Measurements from ENCODE around the gene GRIN1.

The GRIN1 gene

DNA sequence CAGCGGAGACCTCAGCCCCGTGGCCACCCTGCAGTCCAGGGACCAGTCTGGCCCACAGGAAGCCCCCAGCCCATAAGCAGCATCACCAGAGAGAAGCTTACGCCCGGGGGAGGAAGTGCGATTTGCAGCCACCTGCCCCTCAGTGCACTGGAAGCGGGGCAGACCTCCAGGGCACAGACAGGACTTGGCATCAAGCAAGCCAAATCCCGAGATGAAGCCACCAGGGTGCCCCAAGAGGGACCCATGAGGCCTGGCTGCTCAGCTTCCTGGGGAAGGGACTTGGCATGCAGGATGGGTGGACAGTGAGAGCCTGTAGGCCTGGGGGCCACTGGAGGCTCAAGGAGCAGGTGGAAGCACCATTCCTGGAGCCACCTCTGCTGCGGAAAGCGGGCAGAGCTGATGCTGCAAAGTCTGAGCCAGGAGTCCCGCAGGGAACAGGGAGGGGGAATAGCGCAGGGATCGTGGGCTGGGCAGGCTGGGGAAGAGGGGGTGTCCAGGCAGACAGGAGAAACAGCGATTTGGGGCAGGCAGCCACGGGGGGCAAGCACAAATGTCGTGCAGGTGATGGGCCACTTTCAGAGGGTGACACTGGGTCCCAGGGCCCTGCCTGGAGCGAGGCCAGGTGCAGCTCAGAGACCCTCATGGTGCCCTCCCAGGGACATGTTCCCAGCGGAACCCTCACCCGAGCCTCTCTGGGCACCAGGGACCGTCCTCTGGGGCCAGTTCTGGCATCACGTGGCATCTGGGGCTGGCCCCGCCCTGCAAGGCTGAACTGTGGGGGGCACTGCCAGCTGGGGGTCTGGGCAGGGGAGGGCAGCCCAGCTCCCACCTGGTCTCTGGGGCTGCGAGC, 27.7 kb downstream of the GRIN1 start:
- no peak for DNase-seq

DNA sequence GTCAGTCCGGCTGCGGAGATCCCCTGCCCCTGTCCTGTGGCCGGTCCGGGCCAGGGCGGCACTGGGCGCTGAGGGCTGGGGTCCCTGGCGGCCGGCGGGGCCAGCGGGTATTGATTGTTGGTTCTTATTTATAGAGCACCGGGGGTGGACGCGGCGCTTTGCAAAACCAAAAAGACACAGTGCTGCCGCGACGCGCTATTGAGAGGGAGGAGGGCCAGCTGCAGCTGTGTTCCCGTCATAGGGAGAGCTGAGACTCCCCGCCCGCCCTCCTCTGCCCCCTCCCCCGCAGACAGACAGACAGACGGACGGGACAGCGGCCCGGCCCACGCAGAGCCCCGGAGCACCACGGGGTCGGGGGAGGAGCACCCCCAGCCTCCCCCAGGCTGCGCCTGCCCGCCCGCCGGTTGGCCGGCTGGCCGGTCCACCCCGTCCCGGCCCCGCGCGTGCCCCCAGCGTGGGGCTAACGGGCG, 28.4 kb downstream of the GRIN1 start:
- DNase-seq, result no peak

DNA sequence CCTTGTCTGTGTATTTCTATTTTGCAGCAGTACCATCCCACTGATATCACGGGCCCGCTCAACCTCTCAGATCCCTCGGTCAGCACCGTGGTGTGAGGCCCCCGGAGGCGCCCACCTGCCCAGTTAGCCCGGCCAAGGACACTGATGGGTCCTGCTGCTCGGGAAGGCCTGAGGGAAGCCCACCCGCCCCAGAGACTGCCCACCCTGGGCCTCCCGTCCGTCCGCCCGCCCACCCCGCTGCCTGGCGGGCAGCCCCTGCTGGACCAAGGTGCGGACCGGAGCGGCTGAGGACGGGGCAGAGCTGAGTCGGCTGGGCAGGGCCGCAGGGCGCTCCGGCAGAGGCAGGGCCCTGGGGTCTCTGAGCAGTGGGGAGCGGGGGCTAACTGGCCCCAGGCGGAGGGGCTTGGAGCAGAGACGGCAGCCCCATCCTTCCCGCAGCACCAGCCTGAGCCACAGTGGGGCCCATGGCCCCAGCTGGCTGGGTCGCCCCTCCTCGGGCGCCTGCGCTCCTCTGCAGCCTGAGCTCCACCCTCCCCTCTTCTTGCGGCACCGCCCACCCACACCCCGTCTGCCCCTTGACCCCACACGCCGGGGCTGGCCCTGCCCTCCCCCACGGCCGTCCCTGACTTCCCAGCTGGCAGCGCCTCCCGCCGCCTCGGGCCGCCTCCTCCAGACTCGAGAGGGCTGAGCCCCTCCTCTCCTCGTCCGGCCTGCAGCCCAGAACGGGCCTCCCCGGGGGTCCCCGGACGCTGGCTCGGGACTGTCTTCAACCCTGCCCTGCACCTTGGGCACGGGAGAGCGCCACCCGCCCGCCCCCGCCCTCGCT, 29.0 kb downstream of the GRIN1 start:
- DNase-seq, result no peak

DNA sequence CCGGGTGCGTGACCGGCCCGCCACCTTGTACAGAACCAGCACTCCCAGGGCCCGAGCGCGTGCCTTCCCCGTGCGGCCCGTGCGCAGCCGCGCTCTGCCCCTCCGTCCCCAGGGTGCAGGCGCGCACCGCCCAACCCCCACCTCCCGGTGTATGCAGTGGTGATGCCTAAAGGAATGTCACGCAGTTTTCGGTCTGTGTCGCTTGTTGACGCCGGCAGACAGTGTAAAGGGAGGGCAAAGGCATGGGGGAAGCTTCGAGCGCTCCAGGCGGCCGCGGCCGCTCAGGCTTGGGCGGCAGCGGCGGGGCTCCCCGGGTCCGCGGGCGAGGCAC, 29.6 kb downstream of the GRIN1 start:
- DNase-seq, result no peak

DNA sequence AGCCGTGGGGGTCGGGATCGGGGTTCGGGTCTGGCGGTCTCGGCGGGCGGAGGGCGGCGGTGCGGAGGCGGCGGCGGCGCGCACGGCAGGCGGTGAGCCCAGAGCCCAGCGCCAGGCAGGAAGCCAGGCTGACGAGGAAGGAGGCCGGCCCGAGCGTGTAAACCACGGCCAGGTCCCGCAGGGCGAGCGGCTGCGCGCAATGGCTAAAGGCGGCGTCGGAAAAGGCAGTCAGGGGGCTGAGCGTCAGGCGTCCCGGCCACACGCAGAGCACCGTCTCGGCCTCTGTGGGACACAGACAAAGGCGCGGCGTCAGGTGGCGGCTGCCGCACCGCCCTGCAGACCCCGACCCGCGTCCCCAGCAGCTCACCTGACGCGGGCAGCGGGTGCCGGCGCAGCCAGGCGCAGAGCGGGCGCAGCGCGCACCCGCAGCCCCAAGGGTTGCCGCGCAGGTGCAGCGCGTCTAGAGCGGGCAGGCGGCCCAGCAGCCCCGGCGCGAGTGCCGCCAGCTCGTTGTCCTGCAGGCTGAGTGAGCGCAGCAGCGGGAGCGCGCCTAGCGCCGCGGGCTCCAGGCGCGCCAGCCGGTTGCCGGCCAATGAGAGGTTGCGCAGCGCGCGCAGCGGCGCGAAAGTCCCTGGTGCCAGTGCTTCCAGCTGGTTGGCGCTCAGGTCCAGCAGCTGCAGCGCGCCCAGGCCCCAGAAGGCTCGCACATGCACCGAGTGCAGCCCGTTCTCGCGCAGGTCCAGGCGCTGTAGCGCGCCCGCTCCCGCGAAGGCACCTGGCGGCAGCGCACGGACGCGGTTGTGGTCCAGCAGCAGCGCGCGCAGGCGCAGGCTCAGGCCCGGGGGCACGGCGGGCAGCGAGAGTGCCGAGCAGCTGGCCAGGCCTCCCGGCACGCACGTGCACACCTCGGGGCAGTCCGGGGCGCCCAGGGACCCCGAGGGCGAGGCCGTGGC, 30.2 kb downstream of the GRIN1 start:
- no peak for DNase-seq

DNA sequence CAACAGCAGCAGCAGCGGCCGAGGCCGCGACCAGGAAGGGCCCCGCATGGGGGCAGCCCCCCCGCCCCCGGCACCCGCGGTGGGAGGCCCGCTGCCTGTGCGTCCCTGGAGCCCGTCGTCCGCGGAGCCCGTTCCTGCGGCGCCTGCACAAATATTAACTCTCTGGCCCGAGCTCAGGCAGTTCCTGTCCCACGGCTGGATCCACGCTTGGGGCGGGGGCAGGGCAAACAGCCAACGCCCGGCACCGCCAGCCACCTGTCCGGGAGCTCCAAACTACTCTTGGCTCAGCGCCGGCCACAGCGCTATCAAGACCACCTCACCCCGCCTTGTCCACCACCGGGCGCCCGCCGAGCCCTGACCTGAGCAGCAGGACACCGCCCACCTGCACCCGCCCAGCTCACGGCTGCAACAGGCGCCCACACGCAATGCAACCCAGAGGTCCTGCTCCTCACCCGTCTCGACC, 31.0 kb downstream of the GRIN1 start, which contains the start of gene LRRC26:
Gene LRRC26 (minus strand): TSS at position 156 of the 463 bp plus-strand sequence. CDS start 108 bp downstream, at position 48.
- no peak for DNase-seq

DNA sequence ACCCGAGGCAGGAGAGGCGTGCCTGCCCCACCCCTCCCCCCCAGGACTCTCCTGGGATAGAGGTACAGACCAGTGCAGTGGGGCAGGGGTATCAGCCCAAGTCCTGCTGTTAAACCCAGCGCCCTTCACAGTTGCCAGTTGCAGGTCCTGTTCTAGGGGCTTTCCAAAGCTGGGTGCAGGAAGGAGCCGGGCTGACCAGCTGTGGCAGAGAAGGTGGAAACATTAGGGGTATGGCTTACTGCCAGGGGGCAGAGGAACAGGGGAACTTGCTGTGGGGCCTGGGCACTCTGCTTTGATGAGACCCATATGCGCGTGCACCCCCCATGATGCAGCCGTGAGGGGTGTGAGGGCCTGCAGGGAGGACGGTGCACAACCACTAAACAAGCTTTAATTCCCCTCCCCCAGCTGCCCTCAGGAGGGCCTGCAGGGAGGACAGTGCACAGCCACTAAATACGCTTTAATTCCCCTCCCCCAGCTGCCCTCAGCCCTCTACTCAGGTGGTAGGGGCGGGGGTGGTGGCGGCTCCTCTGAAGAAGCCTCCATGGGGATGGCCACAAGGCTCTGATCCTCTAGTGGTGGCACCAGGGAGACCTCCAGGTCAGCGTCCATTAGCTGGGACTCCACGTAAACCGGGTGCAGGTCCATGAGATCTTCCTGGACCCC, 31.7 kb downstream of the GRIN1 start:
- DNase-seq, result no peak

DNA sequence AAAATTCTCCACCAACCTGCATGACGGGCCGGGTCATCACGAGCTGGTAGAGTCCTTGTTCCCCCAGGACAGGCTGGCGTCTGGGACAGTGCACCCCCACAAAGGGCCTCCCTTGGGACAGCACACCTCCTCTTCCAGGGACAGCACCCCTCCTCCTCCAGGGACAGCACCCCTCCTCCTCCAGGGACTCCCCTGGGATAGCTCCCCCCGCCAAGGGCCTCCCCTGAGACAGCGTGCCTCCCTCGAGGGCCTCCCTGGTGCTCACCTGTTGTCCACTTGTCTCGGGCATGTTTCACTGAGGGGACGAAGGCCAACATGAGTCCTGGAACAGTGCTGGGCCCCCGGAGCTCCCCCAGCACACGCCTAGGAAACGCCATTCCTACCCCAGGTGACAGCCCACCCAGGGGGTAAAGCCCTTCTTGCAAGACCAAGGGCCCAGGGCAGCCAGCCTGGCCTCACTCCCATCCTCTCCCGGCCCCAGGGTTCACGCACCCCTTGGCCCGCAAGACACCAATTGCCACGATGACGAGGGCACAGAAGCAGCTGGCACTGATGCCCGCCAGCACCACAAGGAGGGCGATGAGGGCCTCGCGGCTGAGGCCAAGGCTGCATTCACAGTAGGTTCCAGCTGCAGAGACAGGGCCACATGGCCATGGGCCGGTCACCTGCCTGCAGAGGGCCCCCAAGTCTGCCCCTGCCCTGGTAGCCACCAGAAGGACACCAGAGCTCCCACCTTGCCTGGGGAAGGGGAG, 32.4 kb downstream of the GRIN1 start:
- no peak for DNase-seq

DNA sequence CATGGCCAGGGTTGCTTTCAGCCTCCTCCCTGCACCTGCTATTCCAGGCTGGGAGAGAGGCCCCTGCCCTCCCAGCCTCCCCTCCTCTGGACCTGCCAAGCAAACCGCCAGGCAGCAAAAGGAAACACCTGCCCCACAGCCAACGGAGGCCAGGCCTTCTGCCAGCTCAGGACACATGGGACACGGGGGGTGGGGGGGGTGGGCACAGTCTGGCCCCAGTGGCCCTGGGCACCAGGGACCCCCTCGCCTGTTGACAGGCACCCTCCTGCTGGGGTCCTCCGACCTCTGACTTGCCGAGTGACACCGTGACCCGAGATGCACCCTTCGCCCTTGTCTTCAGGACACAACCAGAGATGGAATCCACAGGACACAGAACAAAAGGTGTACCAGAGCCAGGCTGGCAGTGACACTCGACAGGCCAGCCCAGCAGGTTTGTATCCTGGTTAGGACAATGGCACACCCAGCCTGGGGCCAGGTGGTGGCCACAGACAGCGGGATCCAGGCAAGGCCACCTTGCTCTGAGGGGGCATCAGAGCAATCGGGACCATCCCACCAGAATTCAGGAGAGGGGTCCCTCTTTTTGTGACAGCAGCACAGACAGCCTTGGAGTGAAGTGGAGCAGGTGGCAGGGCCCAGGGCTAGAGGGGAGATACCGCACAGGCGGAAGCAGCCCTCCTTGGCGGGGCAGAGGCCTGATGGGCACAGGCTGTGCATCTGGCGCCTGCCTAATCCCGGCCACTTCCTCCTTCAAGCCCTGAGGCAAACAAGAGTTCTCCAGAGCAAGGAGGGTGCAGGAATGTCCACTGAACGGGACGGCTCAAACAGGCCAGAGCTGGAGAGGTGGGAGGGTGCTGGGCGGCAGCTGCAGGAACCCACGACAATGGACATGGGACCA, 34.2 kb downstream of the GRIN1 start:
- no peak for DNase-seq

DNA sequence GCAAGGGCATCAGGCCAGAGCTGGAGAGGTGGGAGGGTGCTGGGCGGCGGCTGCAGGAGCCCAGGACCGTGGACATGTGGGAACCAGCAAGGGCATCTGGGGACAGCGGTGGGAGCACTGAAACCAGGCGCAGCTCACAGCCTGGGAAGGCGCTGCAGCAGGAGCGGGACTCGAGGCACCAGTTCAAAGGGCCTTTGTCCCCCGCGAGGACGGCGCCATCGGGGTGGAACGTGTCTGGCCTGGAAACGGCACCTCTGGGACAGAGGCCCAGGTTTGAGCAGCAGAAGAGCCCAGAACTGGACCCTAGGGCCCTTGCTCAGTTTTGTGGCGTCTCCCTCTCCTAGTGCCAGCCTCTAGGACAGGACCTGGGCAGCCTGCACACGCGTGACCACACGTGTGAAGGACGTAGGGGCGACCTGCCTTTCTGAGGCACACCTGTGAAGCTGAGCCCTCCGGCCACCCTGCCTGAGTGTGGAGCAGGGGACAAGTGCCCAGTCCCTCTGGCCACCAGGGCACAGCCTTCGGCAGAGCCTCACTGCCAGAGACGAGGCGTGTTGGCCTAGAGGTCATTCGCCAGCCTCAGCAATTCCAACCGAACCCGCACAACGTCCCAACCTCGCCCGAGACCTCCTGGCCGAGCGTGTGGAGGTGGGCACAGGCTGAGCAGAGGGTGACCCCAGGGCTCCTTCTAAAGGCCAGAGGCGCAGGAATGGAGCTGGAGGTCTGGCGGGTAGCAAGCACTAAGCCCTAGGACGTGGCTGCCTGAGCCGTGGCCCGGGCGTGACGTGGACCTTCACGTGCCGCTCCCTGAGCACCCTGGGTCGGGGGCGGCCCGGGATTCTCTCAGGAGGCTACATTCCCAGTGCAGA, 35.1 kb downstream of the GRIN1 start:
- DNase-seq, result no peak

DNA sequence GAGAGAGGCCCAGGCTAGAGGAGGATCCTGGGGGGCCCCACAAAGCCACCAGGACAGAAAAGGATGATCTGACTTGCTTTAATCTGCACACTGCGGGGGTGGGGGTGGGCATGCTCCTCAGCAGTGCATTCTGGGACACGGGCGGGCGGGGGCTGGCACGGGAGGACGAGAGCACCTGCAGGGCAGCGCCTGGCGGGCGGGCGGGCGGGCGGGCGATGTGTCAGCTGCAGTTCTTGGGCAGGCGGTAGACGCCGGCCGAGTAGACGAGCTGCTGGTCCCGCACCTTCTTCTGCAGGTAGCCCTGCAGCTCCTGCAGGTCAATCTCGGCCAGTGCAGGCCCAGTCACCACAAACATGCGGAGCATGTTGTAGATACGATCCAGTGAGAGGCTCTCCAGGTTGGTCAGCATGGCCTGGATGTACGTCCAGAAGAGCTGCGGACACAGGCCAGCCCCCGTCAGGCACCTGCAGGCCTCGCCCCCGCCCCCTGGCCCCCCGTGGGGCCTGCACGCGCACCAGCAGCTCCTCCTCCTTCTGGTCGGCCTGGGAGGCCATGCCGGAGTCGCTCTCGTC, 35.9 kb downstream of the GRIN1 start:
- DNase-seq, result no peak

DNA sequence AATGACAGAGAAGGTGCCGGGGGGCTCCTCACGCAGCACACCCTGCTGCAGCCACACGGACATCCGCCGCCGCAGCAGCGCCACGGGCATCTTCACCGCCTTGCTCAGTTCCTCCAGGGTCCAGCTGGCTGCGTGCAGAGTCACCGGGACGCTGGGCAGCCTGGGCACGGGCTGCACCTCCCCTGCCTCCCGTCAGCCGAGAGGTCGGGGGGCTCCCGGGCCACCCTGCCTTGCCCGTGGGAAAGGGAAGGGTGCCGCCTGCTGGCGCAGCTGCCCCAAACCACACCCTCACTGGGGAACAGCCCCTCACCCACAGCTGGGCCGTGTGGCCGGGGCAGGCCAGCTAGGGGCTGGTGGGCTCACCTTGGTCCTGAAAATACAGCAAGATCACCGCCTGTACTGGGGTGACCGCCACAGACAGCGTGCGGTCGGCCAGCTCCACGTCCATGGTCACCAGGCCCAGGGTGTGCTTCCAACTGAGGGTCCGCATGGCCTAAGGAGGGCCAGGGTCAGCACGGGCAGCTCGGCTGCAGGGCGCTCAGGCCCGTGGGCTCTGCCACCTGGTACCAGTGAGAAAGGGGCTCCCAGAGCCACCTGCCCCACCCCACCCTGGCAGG, 36.5 kb downstream of the GRIN1 start:
- no peak for DNase-seq

DNA sequence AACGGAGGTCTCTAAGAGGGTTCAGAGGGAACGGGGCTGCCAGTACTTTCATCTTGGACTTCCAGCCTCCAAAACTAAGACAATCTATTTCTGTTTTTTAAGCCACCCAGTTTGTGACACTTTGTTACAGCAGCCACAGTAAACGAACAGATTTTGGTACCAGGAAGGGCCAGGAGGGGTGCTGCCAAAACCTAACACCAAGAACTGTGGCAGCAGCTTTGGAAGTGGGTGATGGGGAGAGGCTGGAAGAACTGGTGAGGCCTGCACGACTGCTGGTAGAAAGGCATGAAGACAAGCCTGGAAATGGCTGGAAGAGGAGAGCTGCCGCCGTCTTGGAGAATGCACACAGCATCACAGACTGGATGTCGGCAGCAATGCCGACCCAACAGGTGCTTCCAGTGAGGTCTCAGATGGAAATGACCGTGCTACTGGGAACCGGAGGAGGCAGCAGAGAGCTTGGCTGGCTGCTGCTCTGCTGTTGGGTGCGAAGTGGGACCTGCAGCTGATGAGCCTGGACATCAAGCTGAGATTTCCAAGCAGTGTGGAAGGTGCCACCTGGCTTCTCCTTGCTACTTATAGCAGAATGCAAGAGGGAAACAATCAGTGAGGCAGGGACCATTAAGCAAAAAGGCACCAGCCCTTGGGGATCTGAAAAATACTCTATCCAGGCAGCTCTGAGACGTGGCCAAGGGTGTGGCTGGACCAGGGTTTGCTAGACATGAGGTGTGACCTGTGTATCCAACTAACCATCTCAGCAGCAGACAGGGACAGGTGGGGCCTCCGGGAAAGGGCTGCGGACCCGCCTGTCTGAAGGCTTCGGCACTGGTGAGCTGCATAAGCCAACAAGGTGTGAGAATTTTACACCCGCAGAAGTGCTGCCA, 37.6 kb downstream of the GRIN1 start:
- no peak for DNase-seq

DNA sequence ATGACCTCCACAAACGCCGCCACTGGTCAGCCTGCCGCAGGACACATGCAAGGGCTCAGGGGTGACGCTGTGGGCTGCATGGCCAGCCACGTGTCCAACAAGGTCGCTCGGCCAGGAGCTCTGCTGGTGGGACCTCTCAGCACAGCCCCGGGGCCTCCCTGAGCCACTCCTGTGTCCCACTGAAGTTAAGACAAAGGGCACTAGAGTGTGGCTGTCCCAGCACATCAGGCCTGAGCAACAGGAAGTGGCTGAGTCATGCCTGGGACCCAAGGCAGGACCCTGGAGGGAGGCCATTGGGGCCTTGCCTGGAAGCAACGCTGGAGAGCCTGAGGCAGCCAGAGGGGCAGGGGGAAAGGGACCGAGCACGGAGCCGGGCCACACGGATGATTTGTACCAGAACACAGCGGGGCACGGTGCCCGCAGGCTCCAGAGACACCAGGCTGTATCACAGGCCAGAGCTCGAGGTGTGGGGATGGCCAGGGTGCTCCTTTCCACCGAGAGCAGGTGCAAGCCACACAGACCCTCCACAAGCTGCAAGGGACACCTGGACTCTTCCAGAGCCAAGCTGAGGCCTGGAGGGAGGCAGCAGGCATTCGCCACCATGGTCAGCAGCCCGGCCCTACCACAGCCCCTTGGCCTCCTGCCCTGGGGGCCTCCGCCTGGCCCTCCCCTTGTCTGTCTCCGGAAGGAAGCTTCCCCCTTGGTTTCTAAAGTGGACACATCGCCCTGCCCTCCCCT, 39.4 kb downstream of the GRIN1 start:
- no peak for DNase-seq

DNA sequence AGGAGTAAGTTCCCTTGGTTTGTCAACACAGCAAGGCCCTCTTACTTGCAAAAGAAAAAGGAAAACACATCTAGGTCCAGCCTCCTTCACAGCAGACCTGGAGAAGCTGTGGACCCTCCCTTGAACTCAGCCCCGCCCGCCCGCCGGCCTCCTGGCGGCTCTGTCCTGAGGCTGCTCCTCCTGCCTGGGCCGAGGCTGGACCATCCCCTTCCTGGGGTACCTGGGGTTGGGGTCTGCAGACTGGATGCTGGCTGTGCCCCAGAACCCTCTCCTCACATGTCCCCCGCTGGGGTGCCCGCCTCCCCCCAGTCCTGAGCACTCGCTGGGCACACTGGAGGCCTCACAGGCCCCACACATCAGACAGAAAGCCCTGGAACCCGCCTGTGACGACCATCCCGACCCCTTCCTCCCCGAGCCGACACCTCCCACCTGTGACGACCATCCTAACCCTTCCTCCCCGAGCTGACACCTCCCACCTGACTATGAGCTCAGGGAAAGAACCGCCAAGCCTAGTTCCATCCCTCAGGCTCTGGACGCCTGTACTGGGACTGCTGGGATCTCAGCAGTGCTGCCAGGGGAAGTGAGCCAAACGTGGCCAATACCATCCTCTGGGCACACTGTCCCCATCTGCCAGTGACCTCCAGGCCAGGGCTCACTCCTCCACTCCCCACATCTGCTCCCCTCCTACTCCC, 40.1 kb downstream of the GRIN1 start:
- DNase-seq, result no peak

DNA sequence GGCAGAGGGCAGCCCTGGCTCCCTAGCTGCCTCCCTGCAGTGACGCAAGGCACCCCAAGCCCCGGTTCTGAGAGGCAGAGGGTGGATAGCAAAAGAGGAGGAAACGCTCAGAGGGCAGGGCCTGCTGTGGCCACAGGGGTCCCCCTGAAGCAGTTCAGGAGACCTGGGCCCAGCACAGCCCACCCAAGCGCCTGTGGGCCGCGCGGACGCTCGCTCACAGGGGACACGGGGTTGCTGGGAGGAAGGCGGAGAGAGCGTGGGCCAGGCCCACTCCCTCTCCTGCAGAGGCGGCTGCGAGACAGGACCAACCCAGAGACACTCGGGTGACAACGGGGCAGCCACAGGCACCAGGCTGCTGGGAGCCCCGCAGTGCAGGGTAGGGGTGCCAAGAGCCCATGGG, 40.8 kb downstream of the GRIN1 start:
- no peak for DNase-seq
